ENCODE measurements around the gene PDE4A. TPM values are rescaled to one million over a fixed set of nuclear protein-coding genes. Genes with fewer than 3 reads are reported as not detected.
A peak's percentile ranks its signal among the peaks of the same experiment; 100 is the strongest.

The PDE4A gene
- total RNA-seq, 2 donors from 2014 or later, result 24.9 to 25.5 TPM

DNA sequence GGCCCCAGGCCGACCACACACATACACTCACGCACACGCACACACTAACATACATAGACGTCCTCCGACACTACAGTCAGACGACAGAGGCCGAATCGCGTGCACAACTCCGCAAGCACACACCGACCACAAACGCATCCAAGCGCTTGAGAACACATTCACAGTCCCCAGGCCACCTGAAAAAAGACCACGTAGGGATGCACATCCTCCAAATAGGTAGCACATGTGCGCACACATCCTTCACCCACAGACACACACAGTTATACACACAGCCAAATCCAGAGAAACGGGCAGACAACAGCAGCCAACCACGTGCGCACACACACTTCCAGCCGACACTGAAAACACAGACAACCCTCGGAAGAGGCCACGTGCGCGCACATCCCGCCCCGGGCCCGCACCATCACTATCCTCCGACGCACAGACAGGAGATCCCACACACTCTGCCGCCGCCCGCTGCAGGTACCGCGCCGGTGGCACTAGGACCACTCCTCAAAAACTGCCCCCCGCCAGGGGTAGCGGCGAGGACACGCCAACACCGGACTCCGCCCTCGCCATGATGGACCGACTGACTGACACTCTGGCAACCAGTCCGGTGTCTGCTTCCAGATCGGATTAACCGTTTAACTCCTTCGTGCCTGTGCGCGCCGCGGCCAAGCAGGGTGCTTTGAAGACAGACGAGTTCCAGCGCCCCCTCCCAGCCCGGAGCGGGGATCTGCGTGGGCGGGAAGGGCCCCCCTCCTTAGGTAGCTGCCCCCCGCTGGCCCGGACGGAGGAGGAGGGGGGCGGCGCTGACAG lies 493 bp upstream of the PDE4A start:
- peaks cover 9 to 39% of the 10 kb centered on the region in 2 donors for H3K4me1 ChIP-seq (ENCODE audit: control insufficient read depth in 1 of 2, low read depth in 2 of 2)
- peak overlapping the region; percentile 33 for H3K4me3 ChIP-seq
- peaks cover 17% of the 10 kb centered on the region for H3K27me3 ChIP-seq (replicated peaks; ENCODE audit: insufficient read depth)
- TF ChIP-seq, protein P1, sequence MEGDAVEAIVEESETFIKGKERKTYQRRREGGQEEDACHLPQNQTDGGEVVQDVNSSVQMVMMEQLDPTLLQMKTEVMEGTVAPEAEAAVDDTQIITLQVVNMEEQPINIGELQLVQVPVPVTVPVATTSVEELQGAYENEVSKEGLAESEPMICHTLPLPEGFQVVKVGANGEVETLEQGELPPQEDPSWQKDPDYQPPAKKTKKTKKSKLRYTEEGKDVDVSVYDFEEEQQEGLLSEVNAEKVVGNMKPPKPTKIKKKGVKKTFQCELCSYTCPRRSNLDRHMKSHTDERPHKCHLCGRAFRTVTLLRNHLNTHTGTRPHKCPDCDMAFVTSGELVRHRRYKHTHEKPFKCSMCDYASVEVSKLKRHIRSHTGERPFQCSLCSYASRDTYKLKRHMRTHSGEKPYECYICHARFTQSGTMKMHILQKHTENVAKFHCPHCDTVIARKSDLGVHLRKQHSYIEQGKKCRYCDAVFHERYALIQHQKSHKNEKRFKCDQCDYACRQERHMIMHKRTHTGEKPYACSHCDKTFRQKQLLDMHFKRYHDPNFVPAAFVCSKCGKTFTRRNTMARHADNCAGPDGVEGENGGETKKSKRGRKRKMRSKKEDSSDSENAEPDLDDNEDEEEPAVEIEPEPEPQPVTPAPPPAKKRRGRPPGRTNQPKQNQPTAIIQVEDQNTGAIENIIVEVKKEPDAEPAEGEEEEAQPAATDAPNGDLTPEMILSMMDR (IDR thresholded peaks at IDR 0.05), result no peak
- DNase-seq (ENCODE audit: low spot score) (no peak), ATAC-seq (ENCODE audit: insufficient number of reproducible peaks, low FRiP score, low read depth) (no peak)
- no peaks in the 10 kb centered on the region for H3K36me3 ChIP-seq
- no peaks in the 10 kb centered on the region for H3K9me3 ChIP-seq
- H3K27ac ChIP-seq, result no peak overlapping the region

- no peak overlapping the region for H3K4me3 ChIP-seq
- peaks cover 9 to 35% of the 10 kb centered on the region in 2 donors for H3K4me1 ChIP-seq (ENCODE audit: control insufficient read depth in 1 of 2, low read depth in 2 of 2)
- DNase-seq (ENCODE audit: low spot score) (no peak), ATAC-seq (ENCODE audit: insufficient number of reproducible peaks, low FRiP score, low read depth) (no peak)
- TF ChIP-seq, protein P1 (IDR thresholded peaks at IDR 0.05), result no peak
- peaks cover 17% of the 10 kb centered on the region for H3K27me3 ChIP-seq (replicated peaks; ENCODE audit: insufficient read depth)
- H3K27ac ChIP-seq, result no peak overlapping the region
- no peaks in the 10 kb centered on the region for H3K9me3 ChIP-seq
- H3K36me3 ChIP-seq, result no peaks in the 10 kb centered on the region
These were observed 1.1 kb downstream of the PDE4A start for GRCh38 chr19:10421240-10422045.

DNA sequence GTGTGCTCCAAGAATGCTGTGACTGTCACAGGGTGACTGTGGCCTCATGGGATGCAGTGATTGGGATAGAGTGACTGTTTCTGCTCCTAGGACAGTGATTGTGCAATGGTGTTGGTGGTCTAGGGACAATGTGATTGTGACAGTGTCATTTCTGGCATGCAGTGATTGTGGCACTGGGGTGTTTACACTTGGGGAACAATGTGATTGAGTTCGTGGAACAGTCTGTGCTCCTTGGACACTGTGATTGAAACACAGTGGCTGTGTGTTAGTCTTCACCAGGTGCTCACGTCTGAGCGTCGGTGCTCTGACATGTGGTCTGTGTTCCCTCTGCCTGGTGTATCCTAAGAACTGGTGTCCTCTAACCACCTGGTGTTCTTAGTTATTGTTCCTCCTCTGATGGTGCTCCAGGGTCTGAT lies 1.7 kb downstream of the PDE4A start:
- H3K9me3 ChIP-seq, result no peaks in the 10 kb centered on the region
- no peak overlapping the region for H3K27ac ChIP-seq
- H3K4me1 ChIP-seq (ENCODE audit: control insufficient read depth in 1 of 2, low read depth in 2 of 2), result peaks cover 9 to 32% of the 10 kb centered on the region in 2 donors
- H3K27me3 ChIP-seq (replicated peaks; ENCODE audit: insufficient read depth), result peaks cover 17% of the 10 kb centered on the region
- H3K4me3 ChIP-seq, result no peak overlapping the region
- TF ChIP-seq, protein P1 (IDR thresholded peaks at IDR 0.05), result no peak
- DNase-seq (ENCODE audit: low spot score) (no peak), ATAC-seq (ENCODE audit: insufficient number of reproducible peaks, low FRiP score, low read depth) (no peak)
- no peaks in the 10 kb centered on the region for H3K36me3 ChIP-seq

- Histone ChIP-seq H3K36me3 (no peaks in the 10 kb centered on the region), H3K4me3 (no peak overlapping the region), H3K27ac (no peak overlapping the region), H3K27me3 (replicated peaks; ENCODE audit: insufficient read depth) (peaks cover 17% of the 10 kb centered on the region), H3K4me1 (ENCODE audit: control insufficient read depth in 1 of 2, low read depth in 2 of 2) (peaks cover 9 to 32% of the 10 kb centered on the region in 2 donors), H3K9me3 (no peaks in the 10 kb centered on the region)
- DNase-seq (ENCODE audit: low spot score), result no peak
- TF ChIP-seq, protein P1 (IDR thresholded peaks at IDR 0.05), result no peak
- no peak for ATAC-seq (ENCODE audit: insufficient number of reproducible peaks, low FRiP score, low read depth)
These were observed 2.5 kb downstream of the PDE4A start for GRCh38 chr19:10422846-10423245.

DNA sequence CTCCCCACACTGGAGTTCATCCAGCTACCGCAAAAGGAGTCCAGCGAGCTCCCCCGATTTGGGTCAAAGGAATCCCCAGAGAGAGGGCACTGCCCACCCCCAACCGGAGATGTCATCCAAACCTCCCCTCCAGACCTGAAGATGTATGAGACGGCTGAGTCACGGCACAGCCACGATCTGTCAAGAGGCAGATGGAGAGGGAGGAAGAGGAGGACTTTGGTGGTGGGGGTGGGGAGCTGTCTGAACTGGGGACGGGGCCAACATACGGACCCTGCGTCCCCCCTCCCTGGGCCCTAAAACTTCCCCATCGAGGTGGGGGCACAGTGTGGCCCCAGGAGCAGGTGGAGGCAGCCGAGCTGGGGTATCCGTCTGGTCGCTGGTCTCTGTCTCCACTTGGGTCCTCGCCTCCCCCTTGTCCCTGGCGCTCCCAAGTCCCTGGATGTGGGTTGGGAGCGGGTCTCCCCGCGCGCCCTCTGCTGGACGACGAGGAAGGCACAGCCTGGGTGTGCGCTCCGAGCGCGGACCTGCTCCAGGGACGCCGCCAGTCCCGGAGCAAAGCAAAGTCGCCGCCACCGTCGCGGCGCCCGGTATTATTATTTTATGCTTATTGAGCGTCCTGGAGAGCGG lies 3.8 kb downstream of the PDE4A start:
- no peak overlapping the region for H3K27ac ChIP-seq
- TF ChIP-seq, protein P1 (IDR thresholded peaks at IDR 0.05), result peak; percentile 95
- DNase-seq (ENCODE audit: low spot score) (no peak), ATAC-seq (ENCODE audit: insufficient number of reproducible peaks, low FRiP score, low read depth) (no peak)
- H3K4me3 ChIP-seq, result peak overlapping the region; percentile 65
- no peaks in the 10 kb centered on the region for H3K36me3 ChIP-seq
- H3K9me3 ChIP-seq, result no peaks in the 10 kb centered on the region
- H3K4me1 ChIP-seq (ENCODE audit: control insufficient read depth in 1 of 2, low read depth in 2 of 2), result peaks cover 7 to 30% of the 10 kb centered on the region in 2 donors
- peaks cover 17% of the 10 kb centered on the region for H3K27me3 ChIP-seq (replicated peaks; ENCODE audit: insufficient read depth)

All from thoracic aorta (tissue), 2 donors.